ENCODE measurements around the gene PHC1.
"Not testable (repeated sequence)": the region's sequence is repeated elsewhere in the genome, so short reads cannot be mapped to it uniquely, and the experiment has no call there.

The PHC1 gene

GRCh38 chr12:8917751-8918150 lies 3.4 kb downstream of the PHC1 start:
- Histone ChIP-seq H3K18ac (ENCODE audit: low read depth in 1 of 2, low read length in 2 of 2) (no peak overlapping the region), H3K14ac (ENCODE audit: low read length in 2 of 2) (no peak overlapping the region), H2BK120ac (ENCODE audit: low read depth, low read length) (no peak overlapping the region), H3K23ac (ENCODE audit: low read length in 2 of 2) (no peak overlapping the region), H3K4me2 (ENCODE audit: low read length, poor library complexity, severe bottlenecking) (no peak overlapping the region), H4K8ac (ENCODE audit: low read length) (no peak overlapping the region), H3K4me1 (ENCODE audit: control insufficient read depth, insufficient read depth, low read depth, low read length) (peaks cover 5% of the 10 kb centered on the region), H3K9me3 (ENCODE audit: control insufficient read depth, low read length) (no peaks in the 10 kb centered on the region), H2BK5ac (ENCODE audit: low read depth, low read length, poor library complexity, severe bottlenecking) (no peak overlapping the region), H4K91ac (ENCODE audit: low read length) (no peak overlapping the region), H2BK12ac (ENCODE audit: low read length in 2 of 2) (no peak overlapping the region), H3K9ac (ENCODE audit: low read length) (no peak overlapping the region), H3K4ac (ENCODE audit: low read depth in 1 of 2, low read length in 2 of 2) (no peak overlapping the region), H3K27ac (ENCODE audit: low read length, poor library complexity, severe bottlenecking) (no peak overlapping the region), H2AK5ac (ENCODE audit: low read length, severe bottlenecking) (no peak overlapping the region), H3K79me1 (replicated peaks; ENCODE audit: low read length, poor library complexity, severe bottlenecking) (peaks cover 17% of the 10 kb centered on the region), H2AFZ (ENCODE audit: low read depth, low read length) (no peak overlapping the region), H3K36me3 (ENCODE audit: control insufficient read depth in 1 of 2, insufficient read depth in 2 of 2, low read depth in 1 of 2, low read length in 2 of 2) (peaks cover 15 to 31% of the 10 kb centered on the region in 2 experiments), H3K4me3 (ENCODE audit: insufficient read depth in 1 of 2, low read depth in 1 of 2, low read length in 2 of 2) (no peak overlapping the region), H2BK15ac (ENCODE audit: low read depth, poor library complexity, severe bottlenecking) (no peak overlapping the region), H3K27me3 (ENCODE audit: control insufficient read depth in 1 of 2, insufficient read depth in 1 of 2, low read length in 2 of 2) (no peaks in the 10 kb centered on the region)
- WGBS: 94% methylated on average over 1 of the region's 1 CpG
- peak; percentile 45 for DNase-seq

- not testable (repeated sequence) for H2AK5ac ChIP-seq (ENCODE audit: low read length, severe bottlenecking); H3K4me3 ChIP-seq (ENCODE audit: insufficient read depth in 1 of 2, low read depth in 1 of 2, low read length in 2 of 2); H4K8ac ChIP-seq (ENCODE audit: low read length); H3K9me3 ChIP-seq (ENCODE audit: control insufficient read depth, low read length); H2BK5ac ChIP-seq (ENCODE audit: low read depth, low read length, poor library complexity, severe bottlenecking); H3K4ac ChIP-seq (ENCODE audit: low read depth in 1 of 2, low read length in 2 of 2); H2BK15ac ChIP-seq (ENCODE audit: low read depth, poor library complexity, severe bottlenecking); H3K27me3 ChIP-seq (ENCODE audit: control insufficient read depth in 1 of 2, insufficient read depth in 1 of 2, low read length in 2 of 2); DNase-seq; H3K18ac ChIP-seq (ENCODE audit: low read depth in 1 of 2, low read length in 2 of 2); H3K4me2 ChIP-seq (ENCODE audit: low read length, poor library complexity, severe bottlenecking); H3K23ac ChIP-seq (ENCODE audit: low read length in 2 of 2); H3K4me1 ChIP-seq (ENCODE audit: control insufficient read depth, insufficient read depth, low read depth, low read length); H2BK12ac ChIP-seq (ENCODE audit: low read length in 2 of 2); H3K14ac ChIP-seq (ENCODE audit: low read length in 2 of 2); H3K27ac ChIP-seq (ENCODE audit: low read length, poor library complexity, severe bottlenecking); H2AFZ ChIP-seq (ENCODE audit: low read depth, low read length); H3K9ac ChIP-seq (ENCODE audit: low read length); H4K91ac ChIP-seq (ENCODE audit: low read length); H2BK120ac ChIP-seq (ENCODE audit: low read depth, low read length)
- WGBS: 88% methylated on average over 4 of the region's 4 CpGs
- Histone ChIP-seq H3K36me3 (ENCODE audit: control insufficient read depth in 1 of 2, insufficient read depth in 2 of 2, low read depth in 1 of 2, low read length in 2 of 2) (peaks cover 15 to 39% of the 10 kb centered on the region in 2 experiments), H3K79me1 (replicated peaks; ENCODE audit: low read length, poor library complexity, severe bottlenecking) (peaks cover 17% of the 10 kb centered on the region)
These were observed 5.3 kb downstream of the PHC1 start for GRCh38 chr12:8919643-8920042.

GRCh38 chr12:8922544-8922943 lies 8.2 kb downstream of the PHC1 start:
- Histone ChIP-seq H2BK12ac (ENCODE audit: low read length in 2 of 2) (no peak overlapping the region), H3K14ac (ENCODE audit: low read length in 2 of 2) (no peak overlapping the region), H3K23ac (ENCODE audit: low read length in 2 of 2) (no peak overlapping the region), H4K91ac (ENCODE audit: low read length) (no peak overlapping the region), H3K4me3 (ENCODE audit: insufficient read depth in 1 of 2, low read depth in 1 of 2, low read length in 2 of 2) (no peak overlapping the region), H3K9ac (ENCODE audit: low read length) (no peak overlapping the region), H3K18ac (ENCODE audit: low read depth in 1 of 2, low read length in 2 of 2) (no peak overlapping the region), H3K4me2 (ENCODE audit: low read length, poor library complexity, severe bottlenecking) (no peak overlapping the region), H3K4me1 (ENCODE audit: control insufficient read depth, insufficient read depth, low read depth, low read length) (peaks cover 2% of the 10 kb centered on the region), H2AK5ac (ENCODE audit: low read length, severe bottlenecking) (no peak overlapping the region), H3K36me3 (ENCODE audit: control insufficient read depth in 1 of 2, insufficient read depth in 2 of 2, low read depth in 1 of 2, low read length in 2 of 2) (peaks cover 20 to 44% of the 10 kb centered on the region in 2 experiments), H3K27ac (ENCODE audit: low read length, poor library complexity, severe bottlenecking) (no peak overlapping the region), H3K27me3 (ENCODE audit: control insufficient read depth in 1 of 2, insufficient read depth in 1 of 2, low read length in 2 of 2) (no peaks in the 10 kb centered on the region), H2AFZ (ENCODE audit: low read depth, low read length) (no peak overlapping the region), H3K9me3 (ENCODE audit: control insufficient read depth, low read length) (no peaks in the 10 kb centered on the region), H3K79me1 (replicated peaks; ENCODE audit: low read length, poor library complexity, severe bottlenecking) (peaks cover 21% of the 10 kb centered on the region), H2BK5ac (ENCODE audit: low read depth, low read length, poor library complexity, severe bottlenecking) (no peak overlapping the region), H2BK120ac (ENCODE audit: low read depth, low read length) (no peak overlapping the region), H3K4ac (ENCODE audit: low read depth in 1 of 2, low read length in 2 of 2) (no peak overlapping the region), H2BK15ac (ENCODE audit: low read depth, poor library complexity, severe bottlenecking) (no peak overlapping the region), H4K8ac (ENCODE audit: low read length) (no peak overlapping the region)
- WGBS: 98% methylated on average over 5 of the region's 5 CpGs
- DNase-seq: no peak

GRCh38 chr12:8930655-8931323 lies 16.5 kb downstream of the PHC1 start:
- peaks cover 18 to 49% of the 10 kb centered on the region in 2 experiments for H3K36me3 ChIP-seq (ENCODE audit: control insufficient read depth in 1 of 2, insufficient read depth in 2 of 2, low read depth in 1 of 2, low read length in 2 of 2)
- not testable (repeated sequence) for H3K27me3 ChIP-seq (ENCODE audit: control insufficient read depth in 1 of 2, insufficient read depth in 1 of 2, low read length in 2 of 2); H3K9ac ChIP-seq (ENCODE audit: low read length); H3K4ac ChIP-seq (ENCODE audit: low read depth in 1 of 2, low read length in 2 of 2); H2BK5ac ChIP-seq (ENCODE audit: low read depth, low read length, poor library complexity, severe bottlenecking); H3K18ac ChIP-seq (ENCODE audit: low read depth in 1 of 2, low read length in 2 of 2); H2BK15ac ChIP-seq (ENCODE audit: low read depth, poor library complexity, severe bottlenecking); DNase-seq; H3K23ac ChIP-seq (ENCODE audit: low read length in 2 of 2); H2AFZ ChIP-seq (ENCODE audit: low read depth, low read length); H2AK5ac ChIP-seq (ENCODE audit: low read length, severe bottlenecking); H4K8ac ChIP-seq (ENCODE audit: low read length); H3K9me3 ChIP-seq (ENCODE audit: control insufficient read depth, low read length); H3K14ac ChIP-seq (ENCODE audit: low read length in 2 of 2); H3K4me1 ChIP-seq (ENCODE audit: control insufficient read depth, insufficient read depth, low read depth, low read length); H2BK120ac ChIP-seq (ENCODE audit: low read depth, low read length); H3K79me1 ChIP-seq (replicated peaks; ENCODE audit: low read length, poor library complexity, severe bottlenecking); H4K91ac ChIP-seq (ENCODE audit: low read length); H2BK12ac ChIP-seq (ENCODE audit: low read length in 2 of 2); H3K27ac ChIP-seq (ENCODE audit: low read length, poor library complexity, severe bottlenecking); H3K4me3 ChIP-seq (ENCODE audit: insufficient read depth in 1 of 2, low read depth in 1 of 2, low read length in 2 of 2); H3K4me2 ChIP-seq (ENCODE audit: low read length, poor library complexity, severe bottlenecking)
- WGBS: 96% methylated on average over 2 of the region's 4 CpGs
